ENCODE data around the gene LSM12.

Gene LSM12

GRCh38 chr17:43986225-43986981 lies 80.1 kb downstream of the LSM12 start:
- DNase-seq (ENCODE audit: low spot score), result no peak

- DNase-seq (ENCODE audit: low spot score), result no peak
Measured at GRCh38 chr17:43984521-43984920, 82.0 kb downstream of the LSM12 start.
